GM18499 (cell line): ENCODE data around the gene VWA3B.

Source experiments
- ATAC-seq: cut with Tn5 transposase; IDR thresholded peaks from one replicate; pipeline ENCODE4 v1.9.1; 2021; ENCODE audit warnings: moderate number of reproducible peaks; ENCODE audit not compliant: insufficient read depth, unreplicated experiment

The VWA3B gene

DNA sequence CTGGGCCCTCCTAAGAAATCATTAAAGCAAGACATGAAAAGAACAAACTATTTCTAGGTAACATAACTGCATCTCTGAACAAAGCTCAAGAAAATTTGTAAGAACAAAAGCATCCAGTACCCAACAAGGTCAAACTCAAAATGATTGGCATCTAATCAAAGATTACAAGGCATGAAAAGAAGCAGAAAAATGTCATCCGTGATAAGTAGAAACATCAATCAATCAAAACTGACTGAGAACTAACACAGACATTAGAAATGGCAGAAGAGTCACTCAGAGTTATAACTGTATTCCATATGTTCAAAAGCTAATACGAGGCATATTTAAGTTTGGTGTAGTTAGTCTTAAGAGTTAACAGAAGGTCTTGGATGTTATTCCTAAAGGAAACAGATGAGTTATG is 80.9 kb downstream of the VWA3B start:
- no peak for ATAC-seq

DNA sequence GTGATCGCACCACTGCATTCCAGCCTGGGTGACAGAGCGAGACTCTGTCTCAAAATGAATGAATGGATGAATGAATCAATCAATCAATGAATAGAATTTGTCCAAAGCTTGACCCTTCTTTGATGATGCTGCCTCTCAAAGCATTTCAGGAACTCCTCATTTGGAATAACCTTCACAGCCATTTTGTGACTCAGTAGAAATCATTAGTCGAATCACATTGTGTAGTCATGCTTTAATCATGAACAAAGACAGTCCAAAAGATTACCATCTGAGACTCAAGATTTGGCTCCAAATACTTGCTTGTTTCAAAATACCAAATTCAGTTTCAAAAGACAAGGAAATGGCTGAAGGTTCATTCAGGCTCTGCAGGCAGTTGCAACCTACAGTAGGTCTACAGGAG is 83.1 kb downstream of the VWA3B start:
- ATAC-seq: no peak

GRCh38 chr2:98172150-98172765 is 85.3 kb downstream of the VWA3B start:
- ATAC-seq: no peak

GRCh38 chr2:98172951-98173350 is 86.0 kb downstream of the VWA3B start:
- ATAC-seq: no peak

DNA sequence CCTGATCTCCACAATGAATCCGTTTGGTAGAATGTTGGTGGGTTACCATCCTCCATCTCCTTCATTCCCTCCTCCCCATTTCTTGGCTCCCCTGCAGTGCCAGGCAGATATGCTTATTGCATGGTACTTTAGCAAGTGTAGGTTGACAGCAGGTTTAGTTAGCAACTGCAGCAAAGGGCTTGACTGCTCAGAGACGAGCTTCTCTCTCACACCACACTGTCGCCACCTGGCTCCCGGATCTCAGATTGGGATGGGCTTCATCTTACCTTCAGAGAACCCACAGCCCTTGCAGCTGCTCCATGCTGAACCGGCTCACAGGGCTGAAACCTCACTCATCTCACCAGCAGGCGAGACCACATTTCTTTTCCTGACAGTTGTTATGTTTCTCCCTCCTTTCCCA is 88.8 kb downstream of the VWA3B start:
- no peak for ATAC-seq

- ATAC-seq: no peak
Observed at GRCh38 chr2:98177286-98177685, 90.3 kb downstream of the VWA3B start.

- no peak for ATAC-seq
Observed at GRCh38 chr2:98177986-98178385, 91.0 kb downstream of the VWA3B start.

DNA sequence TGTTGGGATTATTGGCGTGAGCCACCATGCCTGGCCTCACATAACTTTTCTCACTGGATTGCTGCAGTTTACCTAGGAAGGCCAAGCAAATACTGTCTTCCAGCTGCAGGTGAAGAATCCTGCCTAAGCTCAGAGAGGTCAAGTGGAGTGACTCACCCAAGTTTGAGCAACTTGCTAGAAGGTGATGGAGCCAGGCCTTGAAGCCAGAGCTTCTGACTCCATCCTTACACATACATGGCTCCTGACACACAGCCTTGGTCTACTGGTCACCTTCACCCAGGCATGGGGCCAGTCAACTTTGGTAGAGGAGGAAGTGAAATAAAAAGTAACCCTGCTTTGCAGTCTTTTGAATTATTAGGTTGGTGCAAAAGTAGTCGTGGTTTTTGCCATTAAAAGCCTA is 93.5 kb downstream of the VWA3B start:
- ATAC-seq: no peak

DNA sequence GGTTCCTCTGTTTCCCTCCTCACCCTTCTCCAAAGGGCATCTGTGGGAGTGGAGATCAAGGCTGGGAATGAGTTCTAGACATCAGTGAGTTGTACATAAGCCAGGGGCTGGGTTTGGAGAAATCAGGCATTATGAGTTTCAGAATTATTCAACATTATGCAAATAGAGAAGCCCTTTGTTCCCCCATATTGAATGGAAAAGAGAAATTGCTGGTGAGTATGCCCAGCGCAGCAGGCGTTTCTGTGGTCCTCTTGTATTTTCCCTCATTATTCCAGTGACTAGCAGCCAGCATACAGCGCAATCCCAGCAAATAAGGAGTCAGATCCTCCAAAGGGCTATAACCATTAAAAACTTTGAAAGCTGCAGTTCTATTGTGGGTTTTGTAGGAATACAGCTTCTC is 94.4 kb downstream of the VWA3B start:
- no peak for ATAC-seq

DNA sequence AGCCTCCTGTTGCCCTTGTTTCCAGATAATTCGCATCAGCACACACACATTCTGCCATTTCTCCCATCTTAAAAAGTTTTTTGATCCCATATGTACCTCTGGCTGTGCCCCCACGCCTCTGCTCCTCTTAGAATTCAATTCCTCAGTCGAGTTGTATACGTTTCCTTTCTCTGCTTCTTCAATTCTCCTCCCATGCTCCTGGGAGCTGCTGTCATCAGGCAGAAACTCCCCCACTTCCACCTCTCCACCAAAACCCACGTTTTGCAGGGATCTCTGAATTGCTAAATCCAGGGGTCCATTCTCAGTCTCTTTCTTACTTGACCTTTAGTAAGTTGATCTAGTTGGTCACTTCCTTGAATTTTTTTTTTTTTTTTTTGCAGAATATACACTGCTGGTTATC is 98.8 kb downstream of the VWA3B start:
- ATAC-seq: no peak

- ATAC-seq: no peak
Observed at GRCh38 chr2:98187194-98187593, 100.2 kb downstream of the VWA3B start.

DNA sequence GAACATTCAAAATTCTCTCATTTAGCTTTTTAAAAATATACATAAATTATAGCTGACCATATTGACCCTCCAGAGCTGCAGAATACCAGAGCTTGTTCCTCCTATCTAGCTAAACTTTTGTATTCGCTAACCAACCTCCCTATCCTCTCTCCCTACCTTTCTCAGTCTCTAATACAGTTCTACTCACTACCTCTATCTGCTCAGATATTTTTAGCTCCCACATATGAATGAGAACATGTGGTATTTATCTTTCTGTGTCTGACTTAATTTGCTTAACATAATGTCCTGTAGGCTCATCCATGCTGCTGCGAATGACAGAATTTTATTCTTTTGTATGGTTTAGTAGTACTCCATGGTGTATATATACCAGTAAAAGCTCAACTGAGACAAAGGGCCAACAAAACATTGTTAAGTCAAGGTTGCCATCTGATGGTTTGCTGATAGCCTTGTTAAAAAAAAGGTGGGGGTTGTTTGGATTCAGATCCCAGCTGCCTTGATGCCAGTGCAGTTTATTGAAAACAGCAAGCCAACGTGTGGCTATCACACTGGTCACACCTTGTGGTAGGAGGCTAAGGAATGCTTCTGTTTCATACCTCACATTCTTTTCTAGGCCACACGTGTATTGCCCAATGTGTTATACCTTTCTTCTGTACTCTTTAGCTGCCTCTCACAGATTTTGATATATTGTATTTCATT is 101.5 kb downstream of the VWA3B start:
- no peak for ATAC-seq

DNA sequence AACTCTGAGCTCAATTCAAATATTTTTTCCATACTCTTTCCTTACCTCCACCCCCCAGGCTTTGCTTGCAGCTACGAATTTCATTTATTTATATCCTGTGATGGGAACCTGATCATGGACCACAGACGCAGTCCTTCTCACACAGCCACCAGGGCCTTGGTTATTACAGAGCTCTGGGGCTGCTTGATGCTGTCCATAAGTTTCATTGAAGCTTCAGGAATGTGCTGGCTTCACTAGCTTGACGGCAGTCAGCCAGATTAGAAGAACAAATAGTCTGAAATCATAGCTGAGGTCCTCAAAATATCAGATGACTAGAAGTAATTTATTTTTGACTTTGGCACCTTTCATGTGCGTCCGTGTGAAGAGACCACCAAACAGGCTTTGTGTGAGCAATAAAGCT is 104.9 kb downstream of the VWA3B start:
- no peak for ATAC-seq

GRCh38 chr2:98201576-98201975 is 114.6 kb downstream of the VWA3B start:
- no peak for ATAC-seq

DNA sequence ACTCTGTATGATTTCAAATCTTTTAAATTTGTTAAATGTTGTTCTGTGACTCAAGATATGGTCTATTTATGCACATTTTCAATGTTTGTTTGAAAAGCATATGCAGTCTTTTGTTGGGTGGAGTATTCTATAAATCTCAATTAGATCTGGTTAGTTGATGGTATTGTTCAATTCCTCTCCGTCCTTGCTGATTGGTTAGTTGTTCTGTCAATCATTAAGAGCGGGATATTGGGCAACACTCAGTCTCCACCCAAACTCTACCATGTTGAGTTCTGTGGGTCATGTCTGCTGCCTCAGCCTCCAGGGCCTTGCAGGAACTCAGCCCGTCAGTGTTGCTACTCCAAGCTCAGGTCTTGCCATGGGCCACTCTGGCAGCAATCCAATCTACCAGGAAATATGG is 118.9 kb downstream of the VWA3B start:
- ATAC-seq: no peak

GRCh38 chr2:98212092-98213000 is 125.4 kb downstream of the VWA3B start:
- no peak for ATAC-seq

DNA sequence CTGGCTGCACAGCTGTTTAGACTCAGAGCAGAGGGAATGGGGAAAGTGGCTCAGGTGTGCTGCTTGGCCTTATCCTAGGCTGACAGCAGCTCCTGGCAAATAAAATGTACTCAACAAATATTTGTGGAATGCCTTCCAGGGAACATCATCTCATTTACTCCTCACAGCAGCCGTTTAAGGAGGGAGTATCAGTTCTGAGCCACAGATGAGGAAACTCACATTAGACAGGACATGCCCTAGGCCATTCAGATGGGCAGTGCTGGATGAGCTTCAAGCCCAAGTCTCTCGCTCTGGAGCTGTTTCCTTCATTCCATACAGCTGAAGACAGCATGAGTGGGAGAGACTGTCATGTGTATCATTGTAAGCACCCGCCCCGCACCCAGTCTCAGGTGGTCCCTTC is 129.6 kb downstream of the VWA3B start:
- no peak for ATAC-seq

GRCh38 chr2:98219152-98219551 is 132.2 kb downstream of the VWA3B start:
- no peak for ATAC-seq

DNA sequence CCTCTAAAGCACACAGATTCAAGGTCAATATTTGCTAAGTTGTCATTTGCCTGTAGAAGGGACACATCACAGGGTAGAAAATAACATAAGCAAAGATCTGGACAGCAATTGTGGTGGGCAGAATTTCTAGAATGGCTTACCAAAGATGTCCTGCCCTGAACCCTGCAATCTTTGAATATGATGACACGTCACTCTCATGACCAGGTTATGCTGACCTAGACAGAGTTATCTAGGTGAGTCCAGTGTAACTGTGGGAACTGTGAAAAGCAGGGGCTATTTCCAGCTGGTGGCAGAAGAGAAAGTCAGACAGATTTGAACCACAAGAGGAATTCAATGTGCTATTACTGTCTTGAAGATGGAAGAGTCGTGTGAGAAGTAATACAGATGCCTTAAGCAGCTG is 147.0 kb downstream of the VWA3B start:
- ATAC-seq: no peak

DNA sequence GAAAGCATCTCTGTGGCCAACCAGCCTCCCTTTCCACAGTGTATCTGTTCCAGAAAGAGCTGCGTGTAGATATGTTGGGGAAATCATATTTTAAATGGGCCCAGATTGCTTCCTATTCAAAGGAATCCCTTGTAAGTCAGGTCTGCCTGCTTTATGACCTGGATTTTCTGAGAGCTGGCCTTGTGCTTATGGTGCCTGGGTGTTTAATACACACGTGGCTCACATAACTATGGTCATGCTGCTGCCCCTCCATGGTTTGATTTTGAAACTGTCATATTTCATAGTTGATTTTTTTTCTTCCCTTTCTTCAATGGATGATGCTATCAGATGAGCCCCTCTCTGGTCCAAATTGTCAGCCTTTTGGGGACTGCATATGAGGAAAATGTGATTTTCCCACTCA is 147.8 kb downstream of the VWA3B start:
- ATAC-seq: no peak

DNA sequence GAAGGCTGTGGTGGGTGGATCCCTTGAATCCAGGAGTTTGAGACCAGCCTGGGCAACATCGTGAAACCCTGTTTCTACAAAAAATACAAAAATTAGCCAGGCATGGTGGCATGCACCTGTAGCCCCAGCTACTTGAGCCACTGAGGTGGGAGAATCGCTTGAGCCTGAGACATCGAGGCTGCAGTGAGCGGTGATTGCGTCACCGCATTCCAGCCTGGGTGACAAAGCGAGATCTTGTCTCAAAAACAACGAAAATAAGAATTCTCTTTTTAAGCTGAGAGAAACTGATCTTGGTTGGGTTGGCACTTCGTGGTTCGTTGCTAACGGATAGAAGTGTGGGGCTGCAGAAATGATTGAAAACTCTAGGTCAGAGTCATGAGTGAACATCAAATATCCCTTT is 150.0 kb downstream of the VWA3B start:
- ATAC-seq: no peak
